Activated naive CD4-positive, alpha-beta T cell treated with anti-CD3 and anti-CD28 coated beads for 36 hours (primary cell): ENCODE data around the gene OR13J1. TPM values are rescaled to one million over a fixed set of nuclear protein-coding genes. Genes with fewer than 3 reads are reported as not detected.

Experiments used
- CTCF ChIA-PET: fragments of 350-600 bp; sonication (Branson Sonifier 250); formaldehyde crosslinking; loops from one replicate; lab custom pipeline; 2021; ENCODE audit warnings: antibody characterized with exemption; lab: Charles Lee
- DNase-seq: peaks from one replicate; pipeline ENCODE4 v3.0.0-alpha.2; 2020
- H3K27ac Mint-ChIP-seq: one replicate; pipeline ENCODE4 v1.8.0; 2021; ENCODE audit warnings: mild to moderate bottlenecking, mixed read lengths
- H3K27me3 Mint-ChIP-seq: one replicate; pipeline ENCODE4 v1.8.0; 2021; ENCODE audit warnings: low read depth, mixed read lengths
- H3K36me3 Mint-ChIP-seq: one replicate; pipeline ENCODE4 v1.8.0; 2021; ENCODE audit warnings: low read depth, mixed read lengths
- H3K4me1 Mint-ChIP-seq: one replicate; pipeline ENCODE4 v1.8.0; 2021; ENCODE audit warnings: low read depth, mixed read lengths
- H3K4me3 Mint-ChIP-seq: one replicate; pipeline ENCODE4 v1.8.0; 2021; ENCODE audit warnings: mild to moderate bottlenecking, moderate library complexity, mixed read lengths
- H3K9me3 Mint-ChIP-seq: one replicate; pipeline ENCODE4 v1.8.0; 2021; ENCODE audit warnings: mixed read lengths
- intact Hi-C: fragments of 100-400 bp; cut with micrococcal nuclease; formaldehyde crosslinking; loops from one replicate; pipeline ENCODE4 v1.15.1; 2023
- total RNA-seq, 2 experiments: library from RNA; stranded (reverse); gene quantifications; one replicate each; pipeline ENCODE4 v1.2.3, GENCODE V29; 2021

The OR13J1 gene
- total RNA-seq, 2 experiments from 2014 or later = not detected

GRCh38 chr9:35909687-35910612, 39.7 kb upstream of the OR13J1 start:
- DNase-seq = no peak
- intact Hi-C loops = loop anchor here (5.0 kb wide), 1 partner anchor 97 kb away; no protein-coding TSS in a partner anchor
- Mint-ChIP-seq H3K27me3 (no peaks in the 10 kb centered on the region), H3K4me1 (peaks cover 62% of the 10 kb centered on the region), H3K4me3 (no peak overlapping the region), H3K9me3 (no peaks in the 10 kb centered on the region), H3K27ac (no peak overlapping the region), H3K36me3 (no peaks in the 10 kb centered on the region)
- CTCF ChIA-PET = interaction anchor here (0.6 to 3.1 kb wide), 3 partner anchors 35 to 52 kb away, joined by 3 to 23 read pairs (median 10); no protein-coding TSS in a partner anchor

- DNase-seq = no peak
- H3K36me3 Mint-ChIP-seq = no peaks in the 10 kb centered on the region
- H3K9me3 Mint-ChIP-seq = no peaks in the 10 kb centered on the region
- no peaks in the 10 kb centered on the region for H3K27me3 Mint-ChIP-seq
- H3K4me1 Mint-ChIP-seq = peaks cover 62% of the 10 kb centered on the region
- no peak within 1 kb of the TSS for H3K4me3 Mint-ChIP-seq
- CTCF ChIA-PET = interaction anchor here (2.4 kb wide), 1 partner anchor 36 kb away, joined by 10 read pairs; no protein-coding TSS in a partner anchor
- no peak within 1 kb of the TSS for H3K27ac Mint-ChIP-seq
- intact Hi-C loops = no loop called here
These were observed 39.1 kb upstream of the OR13J1 start, which contains the start of gene SPAAR for GRCh38 chr9:35909274-35909673. TSS of gene SPAAR (plus strand) at chr9:35909490. CDS start at chr9:35910464, 974 bp downstream.

GRCh38 chr9:35908504-35909125, 38.4 kb upstream of the OR13J1 start:
- H3K4me1 Mint-ChIP-seq = peaks cover 62% of the 10 kb centered on the region
- no peaks in the 10 kb centered on the region for H3K9me3 Mint-ChIP-seq
- no peaks in the 10 kb centered on the region for H3K27me3 Mint-ChIP-seq
- no peak overlapping the region for H3K27ac Mint-ChIP-seq
- H3K36me3 Mint-ChIP-seq = no peaks in the 10 kb centered on the region
- intact Hi-C loops = no loop called here
- H3K4me3 Mint-ChIP-seq = no peak overlapping the region
- no peak for DNase-seq
- CTCF ChIA-PET = interaction anchor here (0.6 to 2.4 kb wide), 2 partner anchors 36 to 296 kb away, joined by 3 to 10 read pairs; no protein-coding TSS in a partner anchor

- H3K36me3 Mint-ChIP-seq = no peaks in the 10 kb centered on the region
- CTCF ChIA-PET = interaction anchor here (0.6 to 2.4 kb wide), 2 partner anchors 37 to 296 kb away, joined by 3 to 10 read pairs; no protein-coding TSS in a partner anchor
- H3K4me3 Mint-ChIP-seq = no peak overlapping the region
- no peaks in the 10 kb centered on the region for H3K9me3 Mint-ChIP-seq
- no peaks in the 10 kb centered on the region for H3K27me3 Mint-ChIP-seq
- H3K27ac Mint-ChIP-seq = no peak overlapping the region
- intact Hi-C loops = no loop called here
- peaks cover 65% of the 10 kb centered on the region for H3K4me1 Mint-ChIP-seq
- peak; percentile 33 for DNase-seq
These were observed 37.7 kb upstream of the OR13J1 start for GRCh38 chr9:35907711-35908503.

- no peak overlapping the region for H3K4me3 Mint-ChIP-seq
- H3K36me3 Mint-ChIP-seq = no peaks in the 10 kb centered on the region
- DNase-seq = no peak
- no peaks in the 10 kb centered on the region for H3K27me3 Mint-ChIP-seq
- no peaks in the 10 kb centered on the region for H3K9me3 Mint-ChIP-seq
- intact Hi-C loops = no loop called here
- CTCF ChIA-PET = interaction anchor here (2.4 kb wide), 1 partner anchor 38 kb away, joined by 10 read pairs; no protein-coding TSS in a partner anchor
- H3K4me1 Mint-ChIP-seq = peaks cover 62% of the 10 kb centered on the region
- H3K27ac Mint-ChIP-seq = no peak overlapping the region
These were observed 36.9 kb upstream of the OR13J1 start for GRCh38 chr9:35906923-35907699.

- Mint-ChIP-seq H3K36me3 (no peaks in the 10 kb centered on the region), H3K4me3 (no peak within 1 kb of the TSS), H3K27ac (no peak within 1 kb of the TSS), H3K4me1 (peaks cover 53% of the 10 kb centered on the region), H3K9me3 (no peaks in the 10 kb centered on the region), H3K27me3 (no peaks in the 10 kb centered on the region)
- CTCF ChIA-PET = interaction anchor here (1.1 to 6.2 kb wide), 4 partner anchors 10 to 117 kb away, joined by 3 to 167 read pairs (median 17); no protein-coding TSS in a partner anchor
- DNase-seq = no peak
- intact Hi-C loops = no loop called here
These were observed 35.9 kb upstream of the OR13J1 start, which contains the start of gene HRCT1 for GRCh38 chr9:35905912-35906679. TSS of gene HRCT1 (plus strand) at chr9:35906202. CDS start at chr9:35906288, 86 bp downstream.

GRCh38 chr9:35905051-35905781, 35.0 kb upstream of the OR13J1 start:
- H3K27me3 Mint-ChIP-seq = no peaks in the 10 kb centered on the region
- no peaks in the 10 kb centered on the region for H3K9me3 Mint-ChIP-seq
- no peaks in the 10 kb centered on the region for H3K36me3 Mint-ChIP-seq
- CTCF ChIA-PET = interaction anchor here (1.1 to 6.2 kb wide), 5 partner anchors 9 to 118 kb away, joined by 3 to 167 read pairs (median 13); no protein-coding TSS in a partner anchor
- intact Hi-C loops = no loop called here
- H3K27ac Mint-ChIP-seq = no peak overlapping the region
- no peak overlapping the region for H3K4me3 Mint-ChIP-seq
- no peak for DNase-seq
- H3K4me1 Mint-ChIP-seq = peaks cover 44% of the 10 kb centered on the region

- no peak for DNase-seq
- intact Hi-C loops = no loop called here
- H3K36me3 Mint-ChIP-seq = no peaks in the 10 kb centered on the region
These were observed 34.1 kb upstream of the OR13J1 start for GRCh38 chr9:35904338-35904737.

GRCh38 chr9:35903049-35903448, 32.8 kb upstream of the OR13J1 start:
- Mint-ChIP-seq H3K36me3 (no peaks in the 10 kb centered on the region), H3K4me3 (no peak overlapping the region), H3K4me1 (peaks cover 23% of the 10 kb centered on the region), H3K9me3 (no peaks in the 10 kb centered on the region), H3K27ac (no peak overlapping the region), H3K27me3 (no peaks in the 10 kb centered on the region)
- intact Hi-C loops = loop anchor here (1.0 kb wide), 2 partner anchors 42 to 120 kb away; no protein-coding TSS in a partner anchor
- CTCF ChIA-PET = interaction anchor here (0.6 to 6.2 kb wide), 35 partner anchors 9 to 287 kb away, joined by 3 to 167 read pairs (median 4); partner anchors contain the start of genes CLTA and SPAG8
- DNase-seq = peak; percentile 52

More at GRCh38 chr9:35904338-35904737, 34.1 kb upstream of the OR13J1 start:
- no peaks in the 10 kb centered on the region for H3K27me3 Mint-ChIP-seq
- no peak overlapping the region for H3K27ac Mint-ChIP-seq
- H3K9me3 Mint-ChIP-seq = no peaks in the 10 kb centered on the region
- H3K4me1 Mint-ChIP-seq = peaks cover 36% of the 10 kb centered on the region
- CTCF ChIA-PET = interaction anchor here (0.7 to 6.2 kb wide), 7 partner anchors 20 to 420 kb away, joined by 3 to 167 read pairs (median 14); no protein-coding TSS in a partner anchor
- no peak overlapping the region for H3K4me3 Mint-ChIP-seq

GRCh38 chr9:35899021-35899420, 28.8 kb upstream of the OR13J1 start:
- Mint-ChIP-seq H3K4me1 (peaks cover 3% of the 10 kb centered on the region), H3K36me3 (no peaks in the 10 kb centered on the region), H3K27ac (no peak overlapping the region), H3K27me3 (no peaks in the 10 kb centered on the region), H3K4me3 (no peak overlapping the region), H3K9me3 (no peaks in the 10 kb centered on the region)
- intact Hi-C loops = no loop called here
- no peak for DNase-seq
- CTCF ChIA-PET = interaction anchor here (0.6 to 2.5 kb wide), 7 partner anchors 14 to 337 kb away, joined by 3 to 11 read pairs (median 3); no protein-coding TSS in a partner anchor
